Measurements from ENCODE around the gene GMPPA. TPM values are rescaled to one million over a fixed set of nuclear protein-coding genes. Genes with fewer than 3 reads are reported as not detected.

Gene GMPPA
- total and polyA plus RNA-seq, 9 of the 15 experiments (the other 6 are each of a cell fraction or from before 2014, with no cell fraction given) = 7.0 to 101 (median 66.7) TPM

GRCh38 chr2:219452361-219453317 is 46.1 kb upstream of the GMPPA start (continued):
- TF ChIP-seq ZNF592 (IDR thresholded peaks at IDR 0.05) (peak; percentile 62; the same call in 1 of the 2 replicates), ZBTB2 (IDR thresholded peaks at IDR 0.05) (no peak), HOMEZ (CRISPR knock-in tag; IDR thresholded peaks at IDR 0.05) (no peak), FOXA1 (IDR thresholded peaks at IDR 0.05; ENCODE audit: borderline replicate concordance) (no peak), ATF7 (IDR thresholded peaks at IDR 0.05) (no peak), HDAC2 (IDR thresholded peaks at IDR 0.05) (no peak), U2AF2 (optimal IDR thresholded peaks at IDR 0.05; ENCODE audit: low read depth, low read length) (no peak), NR1H2 (CRISPR knock-in tag; IDR thresholded peaks at IDR 0.05) (no peak), CSDE1 (IDR thresholded peaks at IDR 0.05) (no peak), ZNF584 (CRISPR knock-in tag; IDR thresholded peaks at IDR 0.05; ENCODE audit: low read depth) (no peak), JUND (IDR thresholded peaks at IDR 0.05; ENCODE audit: borderline replicate concordance, low read depth, low read length) (peak; percentile 33; the same call in 1 of the 2 replicates), JUND (tag; IDR thresholded peaks at IDR 0.05; ENCODE audit: borderline replicate concordance, low read depth, low read length) (peak; percentile 21; the same call in 1 of the 3 replicates), SAP30 (IDR thresholded peaks at IDR 0.05; ENCODE audit: borderline replicate concordance, insufficient read depth, low read depth, low read length, poor library complexity, severe bottlenecking) (no peak), RBM17 (IDR thresholded peaks at IDR 0.05; ENCODE audit: borderline replicate concordance, low read depth, low read length) (no peak), RUNX1 (IDR thresholded peaks at IDR 0.05; ENCODE audit: low read depth) (no peak), ZNF583 (CRISPR knock-in tag; IDR thresholded peaks at IDR 0.05) (no peak), ZBTB26 (CRISPR knock-in tag; IDR thresholded peaks at IDR 0.05) (no peak), MAZ (CRISPR knock-in tag; conservative IDR thresholded peaks at IDR 0.05 in 1 of 2, IDR thresholded peaks at IDR 0.05 in 1 of 2) (no peak), ZSCAN32 (CRISPR knock-in tag; IDR thresholded peaks at IDR 0.05) (no peak)

All from K562 (cell line).